Fibroblast of the conjunctiva (primary cell): ENCODE results near the gene MESD.

Source experiments
- DNase-seq: peaks from one replicate; pipeline ENCODE4 v3.0.0-alpha.2; 2010; ENCODE audit warnings: low read depth

The MESD gene

DNA sequence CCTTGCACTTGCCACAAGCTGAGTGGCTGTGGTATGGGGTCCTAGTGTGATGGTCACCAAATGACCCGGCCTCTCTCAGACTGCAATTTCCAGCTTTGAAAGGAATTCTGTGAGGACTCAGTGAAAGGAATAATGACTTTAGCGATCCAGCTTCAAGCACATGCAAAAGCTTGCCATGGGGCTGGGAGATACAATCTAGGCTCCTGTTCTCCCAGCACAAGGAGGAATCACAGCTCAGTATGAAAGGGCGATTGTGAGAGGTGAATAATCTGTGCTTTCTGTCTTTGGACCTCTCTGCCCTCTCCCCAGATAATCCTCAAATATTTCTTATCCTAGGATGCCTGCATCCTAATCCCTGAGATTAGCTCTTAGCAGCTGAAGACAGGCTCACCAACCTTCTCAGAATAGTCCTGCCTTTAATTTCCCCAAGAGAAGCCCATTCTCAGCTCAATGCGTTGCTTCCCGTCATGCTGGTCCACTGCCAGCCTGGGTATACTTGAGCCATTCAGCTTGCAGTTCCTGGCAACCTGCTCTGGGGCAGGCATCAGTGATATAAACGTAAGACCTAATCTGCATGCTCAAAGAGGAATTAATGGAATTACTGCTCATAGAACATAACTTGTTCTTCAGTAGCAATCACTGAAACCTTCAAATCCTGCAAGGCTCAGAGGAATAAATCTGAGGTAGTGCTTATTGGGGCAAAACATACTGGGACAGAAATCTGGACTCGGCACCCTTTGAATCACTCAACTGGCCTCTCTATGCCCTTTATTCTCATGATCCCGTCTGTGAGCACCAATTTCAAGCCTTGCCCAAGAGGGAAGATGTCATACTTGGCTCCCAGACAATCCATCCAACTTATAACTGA lies 26.2 kb upstream of the MESD start:
- DNase-seq, result no peak

DNA sequence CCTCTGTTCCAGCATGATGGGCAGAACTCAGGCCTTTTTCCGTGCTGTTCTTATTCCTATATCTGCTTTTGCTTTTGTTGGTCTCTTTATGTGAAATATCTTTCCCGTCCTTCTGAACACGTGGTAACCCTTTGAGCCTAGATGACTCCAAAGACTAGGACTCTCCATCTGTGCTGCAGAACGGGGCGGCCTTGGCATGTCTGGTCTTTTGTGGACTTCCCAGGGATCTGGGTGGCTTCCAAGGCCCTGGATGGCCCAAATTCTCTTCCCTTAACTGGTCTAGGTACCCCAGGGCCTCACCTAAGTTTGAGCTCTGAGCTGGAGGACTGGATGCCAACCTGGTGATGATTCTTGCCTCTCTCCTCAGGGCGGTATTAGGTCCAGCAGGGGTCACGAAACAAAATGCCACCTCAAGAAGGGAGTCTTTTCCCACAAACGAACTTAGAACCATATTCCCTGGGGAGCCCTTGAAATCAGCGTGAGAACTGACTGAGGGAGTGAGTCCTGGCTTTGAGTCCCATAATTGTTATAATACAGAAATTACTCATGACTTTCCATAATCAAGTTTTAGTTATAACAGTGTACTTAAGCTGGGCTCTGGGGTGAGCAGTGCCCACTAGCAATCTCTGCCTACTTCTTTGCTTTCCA lies 25.0 kb upstream of the MESD start:
- DNase-seq, result no peak

- no peak for DNase-seq
Measured at GRCh38 chr15:81013396-81013929, 23.8 kb upstream of the MESD start.

DNA sequence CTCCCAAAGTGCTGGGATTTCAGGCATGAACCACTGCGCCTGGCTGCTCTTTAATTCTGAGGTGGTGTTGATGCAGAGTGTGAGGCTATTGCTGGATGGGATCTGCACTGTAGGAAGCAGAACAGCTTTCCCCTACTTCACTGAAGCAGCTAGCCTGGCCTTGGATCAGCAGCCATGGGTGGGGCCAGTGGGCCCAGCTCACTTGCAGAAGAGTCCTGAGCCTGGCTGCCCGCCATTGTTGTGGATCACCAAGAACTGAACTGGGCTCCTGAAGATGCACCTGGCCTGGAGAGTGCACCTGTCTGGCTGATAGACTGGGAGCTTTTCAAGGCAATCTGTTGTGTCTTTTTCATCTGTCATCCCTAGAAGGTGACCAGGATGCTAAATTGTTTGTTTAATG lies 23.0 kb upstream of the MESD start:
- DNase-seq, result no peak

GRCh38 chr15:81011593-81011992 lies 22.0 kb upstream of the MESD start:
- no peak for DNase-seq

- DNase-seq, result no peak
Measured at GRCh38 chr15:81010086-81010485, 20.5 kb upstream of the MESD start.

DNA sequence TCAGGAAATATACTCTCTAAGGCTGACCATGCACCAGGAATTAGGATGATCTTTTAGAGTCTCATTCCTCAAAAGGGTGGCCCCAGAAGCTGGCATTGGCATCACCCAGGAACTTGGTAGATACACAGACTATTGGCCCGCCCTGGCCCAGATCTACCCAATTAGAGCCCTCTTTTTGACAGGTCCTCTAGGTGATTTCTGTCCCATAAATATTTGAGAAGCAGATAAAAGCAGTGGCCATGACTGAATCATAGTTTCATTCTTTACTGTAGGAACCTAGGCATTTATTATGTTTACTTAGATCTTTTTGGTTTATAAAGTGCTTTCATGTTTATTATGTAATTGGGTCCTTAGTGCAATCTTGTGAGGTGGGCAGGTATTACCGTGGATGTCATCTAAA lies 18.7 kb upstream of the MESD start:
- no peak for DNase-seq

DNA sequence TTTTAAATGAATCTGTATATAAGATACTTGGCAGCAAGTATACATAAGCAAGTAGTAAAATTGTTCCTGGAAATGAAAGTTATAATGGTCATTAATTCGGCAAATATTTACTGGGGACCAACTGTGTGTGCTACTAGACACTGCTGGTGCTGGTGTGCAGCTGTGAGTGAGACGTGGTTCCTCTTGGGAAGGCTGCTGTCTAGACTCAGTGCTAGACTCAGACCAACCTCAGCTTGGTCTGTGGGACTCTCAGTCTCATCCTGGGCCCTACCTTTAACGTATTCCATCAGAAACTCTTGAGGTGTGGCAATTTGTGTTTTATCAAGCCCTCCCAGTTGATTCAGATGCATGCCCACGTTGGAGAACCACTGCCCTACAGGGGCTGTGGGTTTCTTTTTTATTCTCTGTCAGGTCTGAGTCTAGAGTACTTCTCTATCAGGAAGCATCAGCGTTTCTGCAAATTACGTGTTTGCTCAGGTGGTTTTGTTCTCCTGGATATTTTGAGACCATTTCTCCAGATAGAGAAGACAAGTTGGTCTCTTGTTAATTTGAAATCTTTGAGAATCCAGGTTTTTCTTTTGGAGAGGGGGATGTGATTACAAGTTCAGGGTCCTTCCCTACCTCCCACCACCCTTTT lies 17.9 kb upstream of the MESD start:
- no peak for DNase-seq

- no peak for DNase-seq
Measured at GRCh38 chr15:81006124-81006523, 16.5 kb upstream of the MESD start.

DNA sequence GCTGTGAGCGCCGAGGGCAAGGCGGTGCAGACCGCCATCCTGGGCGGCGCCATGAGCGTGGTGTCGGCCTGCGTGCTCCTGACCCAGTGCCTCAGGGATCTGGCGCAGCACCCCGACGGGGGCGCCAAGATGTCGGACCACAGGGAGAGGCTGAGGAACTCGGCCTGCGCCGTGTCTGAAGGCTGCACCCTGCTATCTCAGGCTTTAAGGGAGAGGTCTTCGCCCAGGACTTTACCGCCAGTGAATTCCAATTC lies 13.4 kb upstream of the MESD start:
- DNase-seq, result no peak

DNA sequence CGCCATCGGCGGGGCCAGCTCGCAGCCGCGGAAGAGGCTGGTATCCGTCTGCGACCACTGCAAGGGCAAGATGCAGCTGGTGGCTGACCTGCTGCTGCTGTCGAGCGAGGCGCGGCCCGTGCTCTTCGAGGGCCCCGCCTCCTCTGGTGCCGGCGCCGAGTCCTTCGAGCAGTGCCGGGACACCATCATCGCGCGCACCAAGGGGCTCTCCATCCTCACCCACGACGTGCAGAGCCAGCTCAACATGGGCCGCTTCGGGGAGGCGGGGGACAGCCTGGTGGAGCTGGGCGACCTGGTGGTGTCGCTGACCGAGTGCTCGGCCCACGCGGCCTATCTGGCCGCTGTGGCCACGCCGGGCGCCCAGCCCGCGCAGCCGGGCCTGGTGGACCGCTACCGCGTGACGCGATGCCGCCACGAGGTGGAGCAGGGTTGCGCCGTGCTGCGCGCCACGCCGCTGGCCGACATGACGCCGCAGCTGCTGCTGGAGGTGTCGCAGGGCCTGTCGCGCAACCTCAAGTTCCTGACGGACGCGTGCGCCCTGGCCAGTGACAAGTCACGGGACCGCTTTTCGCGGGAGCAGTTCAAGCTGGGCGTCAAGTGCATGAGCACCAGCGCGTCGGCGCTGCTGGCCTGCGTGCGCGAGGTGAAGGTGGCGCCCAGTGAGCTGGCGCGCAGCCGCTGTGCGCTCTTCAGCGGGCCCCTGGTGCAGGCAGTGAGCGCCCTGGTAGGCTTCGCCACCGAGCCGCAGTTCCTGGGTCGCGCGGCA lies 12.9 kb upstream of the MESD start:
- DNase-seq, result no peak

DNA sequence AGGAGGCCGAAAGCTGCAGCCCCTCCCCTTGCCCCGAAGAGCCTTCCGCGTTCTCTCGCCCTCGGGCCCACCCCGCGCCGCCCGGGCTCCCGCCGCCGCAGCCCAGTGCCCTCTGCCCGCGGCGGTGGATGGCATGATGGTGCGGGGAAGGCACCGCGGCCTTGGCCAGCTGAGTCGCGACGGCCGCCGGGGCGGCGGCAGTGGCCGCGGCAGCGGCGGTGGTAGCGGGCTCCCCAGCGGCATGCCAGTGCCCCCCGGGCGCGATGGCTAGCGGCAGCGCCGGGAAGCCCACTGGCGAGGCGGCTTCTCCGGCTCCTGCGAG lies 12.4 kb upstream of the MESD start:
- DNase-seq, result no peak

- no peak for DNase-seq
Measured at GRCh38 chr15:81001152-81002008, 11.8 kb upstream of the MESD start.

DNA sequence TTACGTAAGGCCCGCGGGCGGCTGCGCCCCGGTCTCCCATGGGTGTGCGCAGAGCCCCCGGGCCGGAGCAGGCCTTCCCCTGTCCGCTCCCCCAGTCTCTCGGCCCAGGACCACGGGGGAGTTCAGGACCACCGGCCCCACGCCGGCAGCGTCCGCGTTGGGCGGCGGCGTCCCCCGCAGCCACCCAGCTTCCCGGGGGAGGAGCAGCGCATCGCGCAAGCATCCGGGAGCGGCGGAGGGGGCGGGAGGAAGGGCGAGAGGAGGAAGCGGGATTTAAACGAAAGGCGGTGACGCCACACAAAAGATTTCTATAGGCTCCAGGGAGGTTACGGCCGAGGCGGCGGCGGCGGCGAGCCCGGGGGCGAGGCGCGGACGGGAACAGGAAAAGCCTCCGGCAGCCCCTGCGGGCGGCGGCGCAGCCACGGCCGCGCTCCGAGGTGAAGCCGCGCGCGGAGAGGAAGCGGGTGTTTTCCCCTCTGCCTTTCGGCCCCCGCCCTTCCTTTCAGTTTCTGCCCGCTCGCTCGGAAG lies 11.1 kb upstream of the MESD start, which contains the start of gene TLNRD1:
TLNRD1 (plus strand) TSS at position 300 of the 528 bp plus-strand sequence. CDS start 1,349 bp downstream, outside the sequence.
- DNase-seq, result peak; percentile 77

- no peak for DNase-seq
Measured at GRCh38 chr15:81000144-81000623, 10.6 kb upstream of the MESD start.

- DNase-seq, result no peak
Measured at GRCh38 chr15:80999623-81000036, 10.0 kb upstream of the MESD start.

DNA sequence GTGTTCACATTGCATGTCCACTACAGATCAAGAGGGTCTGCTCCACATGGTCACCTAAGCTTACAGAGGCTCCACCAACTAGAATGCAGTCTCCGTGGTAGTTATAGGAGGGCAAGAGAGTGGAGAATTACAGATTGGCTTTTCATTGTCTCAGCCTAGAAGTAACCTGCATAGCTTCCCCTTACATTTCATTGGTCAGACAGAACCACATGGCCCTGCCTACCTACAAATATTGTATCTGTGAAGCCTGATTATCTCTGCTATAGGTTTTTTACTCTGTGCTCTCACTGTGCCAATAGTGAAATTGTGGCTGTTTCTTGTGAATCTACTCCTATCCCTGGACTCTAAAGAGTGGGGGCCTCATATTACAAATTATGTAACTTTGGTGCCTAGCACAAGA lies 8.6 kb upstream of the MESD start:
- no peak for DNase-seq

- no peak for DNase-seq
Measured at GRCh38 chr15:80997692-80998091, 8.1 kb upstream of the MESD start.

DNA sequence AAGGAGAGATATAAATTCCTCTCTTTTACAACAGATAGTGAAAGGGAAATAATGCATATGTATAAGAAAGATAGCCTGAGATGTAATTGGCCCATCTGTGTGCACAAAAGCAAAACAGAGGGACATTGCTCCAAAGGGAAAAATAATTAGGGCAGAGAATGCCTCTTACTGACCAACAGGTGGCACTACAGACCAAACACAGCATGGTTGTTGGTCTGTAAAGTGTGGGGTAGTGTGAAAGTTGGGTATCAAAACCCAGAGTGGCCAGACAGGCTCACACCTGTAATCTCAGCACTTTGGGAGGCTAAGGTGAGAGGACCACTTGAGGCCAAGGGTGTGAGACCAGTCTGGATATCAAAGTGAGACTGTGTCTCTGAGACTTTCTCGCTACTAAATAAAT lies 6.6 kb upstream of the MESD start:
- DNase-seq, result no peak

GRCh38 chr15:80992441-80992840 lies 2.8 kb upstream of the MESD start:
- no peak for DNase-seq

DNA sequence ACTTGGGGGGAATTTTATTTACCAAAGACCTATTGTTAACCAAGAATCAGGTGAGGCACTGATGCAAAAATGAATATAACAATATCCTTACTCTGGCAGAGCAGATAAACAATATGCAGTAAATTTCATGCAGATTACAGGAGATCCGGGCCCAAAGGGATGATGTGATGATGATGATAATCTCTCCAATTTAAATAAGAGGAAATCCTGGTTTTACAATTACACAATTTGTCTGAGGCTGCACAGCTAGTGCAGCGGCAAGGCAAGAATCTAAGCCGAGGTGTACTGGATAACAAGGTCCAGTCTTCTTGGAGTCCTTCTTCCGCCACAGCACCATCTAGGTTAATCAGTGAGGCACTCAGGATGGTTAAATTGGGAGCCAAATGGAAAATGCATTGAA lies 2.4 kb upstream of the MESD start:
- DNase-seq, result no peak
